Endothelial cell of umbilical vein (primary cell): ENCODE data around the gene OR1I1. TPM values are rescaled to one million over a fixed set of nuclear protein-coding genes. Genes with fewer than 3 reads are reported as not detected.

ENCODE experiments used
- BruUV-seq: library from RNA; stranded (reverse); fragments of 400-500 nt; replicated peaks from 2 replicates; lab custom pipeline; 2021; lab: Mats Ljungman, UMichigan
- CTCF ChIA-PET: fragments of 300-600, 350-600 bp; sonication (Branson Sonifier 250); formaldehyde crosslinking; loops from one replicate; lab custom pipeline; 2021; ENCODE audit warnings: antibody characterized with exemption, inconsistent platforms; lab: Charles Lee
- POLR2A ChIA-PET: fragments of 300-600, 350-600 bp; sonication (Branson Sonifier 250); formaldehyde crosslinking; loops from one replicate; lab custom pipeline; 2021; ENCODE audit warnings: antibody characterized with exemption, inconsistent platforms; lab: Charles Lee
- DNase-seq: peaks from one replicate; pipeline ENCODE4 v3.0.0-alpha.2; 2011; ENCODE audit warnings: low read depth, low spot score
- FAIRE-seq: peaks from 2 replicates; lab custom pipeline; 2011; peaks lifted over from hg19 to GRCh38; lab: Jason Lieb, UNC
- H2AFZ ChIP-seq: 2 replicates; pipeline ENCODE4 v1.6.0; 2012; ENCODE audit warnings: low read depth, low read length, control low read depth, inconsistent platforms
- H3K27ac ChIP-seq: 2 replicates; pipeline ENCODE4 v1.5.1; 2011; ENCODE audit warnings: low read depth, mild to moderate bottlenecking, control low read depth, low read length, moderate library complexity; ENCODE audit not compliant: insufficient read depth
- H3K27me3 ChIP-seq, 2 experiments: 2 replicates each; pipeline versions ENCODE4 v1.6.0 to v1.6.1; 2011; ENCODE audit warnings: low read length in 2 of 2, mixed read lengths in 1 of 2; ENCODE audit not compliant: control insufficient read depth in 2 of 2, insufficient read depth in 2 of 2
- H3K36me3 ChIP-seq, 2 experiments: 2 replicates in 1 of 2; 3 replicates in 1 of 2; pipeline ENCODE4 v1.5.1; 2011; ENCODE audit warnings: low read length in 2 of 2, mild to moderate bottlenecking in 1 of 2, moderate library complexity in 1 of 2; ENCODE audit not compliant: control insufficient read depth in 2 of 2, insufficient read depth in 2 of 2; ENCODE audit errors: extremely low read depth in 1 of 2
- H3K4me1 ChIP-seq: 3 replicates; pipeline ENCODE4 v1.5.1; 2011; ENCODE audit warnings: mild to moderate bottlenecking, low read length; ENCODE audit not compliant: control insufficient read depth, insufficient read depth; ENCODE audit errors: extremely low read depth
- H3K4me2 ChIP-seq: 2 replicates; pipeline ENCODE4 v1.6.1; 2011; ENCODE audit warnings: low read length, control low read depth, mixed read lengths; ENCODE audit not compliant: insufficient read depth
- H3K4me3 ChIP-seq, 3 experiments: fragments of 200-600 bp in 1 of 3; sonication (generic), shearing (Covaris generic) in 1 of 3; replicated peaks in 1 of 3; 2 replicates each; pipeline ENCODE4 v1.5.1; 2011 to 2016; ENCODE audit warnings: control low read depth in 3 of 3, low read length in 3 of 3, mild to moderate bottlenecking in 2 of 3, inconsistent platforms in 1 of 3, low read depth in 1 of 3, moderate library complexity in 1 of 3; ENCODE audit not compliant: insufficient read depth in 1 of 3
- H3K79me2 ChIP-seq: 2 replicates; pipeline ENCODE4 v1.6.0; 2012; ENCODE audit warnings: low read length, inconsistent platforms; ENCODE audit not compliant: control insufficient read depth, insufficient read depth
- H3K9ac ChIP-seq: replicated peaks from 2 replicates; pipeline ENCODE3; 2011; ENCODE audit warnings: low read length, control low read depth; ENCODE audit not compliant: insufficient read depth; ENCODE audit errors: extremely low read depth
- H3K9me1 ChIP-seq: replicated peaks from 3 replicates; pipeline ENCODE4 v1.6.0; 2011; ENCODE audit warnings: mild to moderate bottlenecking, low read length; ENCODE audit not compliant: control insufficient read depth, insufficient read depth; ENCODE audit errors: extremely low read depth
- H3K9me3 ChIP-seq: replicated peaks from 2 replicates; pipeline ENCODE4 v1.5.1; 2012; ENCODE audit warnings: low read length, inconsistent platforms; ENCODE audit not compliant: control insufficient read depth, insufficient read depth
- H4K20me1 ChIP-seq: replicated peaks from 2 replicates; pipeline ENCODE3; 2011; ENCODE audit warnings: mild to moderate bottlenecking, low read length; ENCODE audit not compliant: control insufficient read depth, insufficient read depth; ENCODE audit errors: extremely low read depth
- EZH2 ChIP-seq: IDR thresholded peaks from 2 replicates; pipeline ENCODE4 v1.6.1; 2012; ENCODE audit warnings: borderline replicate concordance, low read depth, mild to moderate bottlenecking, moderate library complexity, low read length, inconsistent platforms; ENCODE audit not compliant: severe bottlenecking
- FOS ChIP-seq: IDR thresholded peaks from 2 replicates; pipeline ENCODE4 v1.6.1; 2011; ENCODE audit warnings: mild to moderate bottlenecking, low read length, moderate library complexity, borderline replicate concordance; ENCODE audit not compliant: insufficient read depth
- JUN ChIP-seq: IDR thresholded peaks from 2 replicates; pipeline ENCODE4 v1.6.1; 2011; ENCODE audit warnings: borderline replicate concordance, low read depth; ENCODE audit not compliant: insufficient read length, insufficient read depth
- POLR2AphosphoS5 ChIP-seq: IDR thresholded peaks from 2 replicates; pipeline ENCODE4 v1.6.1; 2012; ENCODE audit warnings: low read depth, mild to moderate bottlenecking, control low read depth, low read length, moderate library complexity; ENCODE audit not compliant: insufficient read depth
- dilution Hi-C: fragments of 300-500 bp; cut with MboI; formaldehyde crosslinking; loops from one replicate; pipeline ENCODE4 v1.15.0; 2019; ENCODE audit warnings: low sequenced_read_pairs; ENCODE audit not compliant: extremely low pct_ligation_motif_present
- intact Hi-C: fragments of 100-400 bp; cut with micrococcal nuclease; formaldehyde crosslinking; loops from one replicate; pipeline ENCODE4 v1.10.0; 2022
- polyA plus RNA-seq, 4 experiments: library from polyadenylated mRNA; depleted of rRNA in 3 of 4; stranded (reverse) in 3 of 4; unstranded in 1 of 4; fragments of >200 nt; gene quantifications; 2 replicates each; pipeline versions ENCODE4 v1.2.1 to v1.2.3, GENCODE V29; 2011 to 2012; ENCODE audit warnings: missing spikeins in 1 of 4
- total RNA-seq: library from RNA; stranded (reverse); gene quantifications from 2 replicates; pipeline ENCODE4 v1.2.3, GENCODE V29; 2021
- TF ChIP-seq, protein P1 (sequence below): IDR thresholded peaks from 2 replicates; pipeline ENCODE4 v1.6.1; 2011; ENCODE audit not compliant: insufficient read depth, insufficient read length

The OR1I1 gene
- total and polyA plus RNA-seq, 2 donors (not counting 3 experiments of a cell fraction or from before 2014, with no cell fraction given), result not detected

DNA sequence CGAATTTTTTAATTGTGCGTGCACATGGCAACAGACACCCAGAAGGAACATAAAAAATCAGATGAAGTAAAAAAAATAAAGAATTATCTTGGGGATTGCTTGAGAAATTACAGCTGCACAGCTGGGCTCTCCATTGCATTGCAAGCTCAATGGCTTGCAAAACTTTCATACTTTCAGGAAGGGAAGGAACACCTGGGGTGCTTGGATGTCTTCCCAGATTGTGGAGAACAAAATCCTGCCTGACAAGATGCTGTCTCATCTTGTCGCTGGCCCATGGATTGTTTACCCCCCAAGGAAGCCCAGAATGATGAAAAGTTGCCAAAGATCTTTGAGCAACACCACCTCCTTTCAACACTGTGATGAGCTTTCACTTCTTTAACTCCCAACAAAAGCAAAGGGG is 43.7 kb upstream of the OR1I1 start:
- FAIRE-seq (no peak), DNase-seq (no peak)
- Histone ChIP-seq H3K9ac (no peak overlapping the region), H3K27ac (no peak overlapping the region), H2AFZ (no peak overlapping the region), H3K4me2 (no peak overlapping the region), H3K9me1 (no peaks in the 10 kb centered on the region), H3K79me2 (no peaks in the 10 kb centered on the region), H3K36me3 (no peaks in the 10 kb centered on the region), H3K9me3 (no peaks in the 10 kb centered on the region), H3K4me3 (no peak overlapping the region), H3K4me1 (no peaks in the 10 kb centered on the region), H4K20me1 (no peaks in the 10 kb centered on the region), H3K27me3 (no peaks in the 10 kb centered on the region)
- dilution Hi-C loops (no loop called here), intact Hi-C loops (no loop called here)
- no TSS peak for BruUV-seq
- ChIA-PET CTCF (no interaction called here), POLR2A (no interaction called here)
- TF ChIP-seq JUN, result no peak

DNA sequence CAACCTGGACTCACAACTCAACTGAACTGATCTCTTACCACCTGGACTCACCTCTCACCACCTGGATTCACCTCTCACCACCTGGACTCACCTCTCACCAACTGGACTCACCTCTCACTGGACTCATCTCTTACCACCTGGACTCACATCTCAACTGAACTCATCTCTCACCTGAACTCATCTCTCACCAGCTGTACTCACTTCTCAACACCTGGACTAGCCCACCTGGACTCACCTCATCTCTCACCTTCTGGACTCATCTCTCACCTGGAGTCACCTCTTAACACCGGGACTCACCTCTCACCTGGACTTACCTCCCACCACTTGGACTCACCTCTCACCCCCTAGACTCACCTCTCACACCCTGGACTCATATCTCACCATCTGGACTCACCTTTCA is 40.0 kb upstream of the OR1I1 start:
- no peaks in the 10 kb centered on the region for H3K27me3 ChIP-seq
- no TSS peak for BruUV-seq
- no peak overlapping the region for H3K4me2 ChIP-seq
- H3K9ac ChIP-seq, result no peak overlapping the region
- CTCF ChIA-PET, result no interaction called here
- H3K4me3 ChIP-seq, result no peak overlapping the region
- POLR2A ChIA-PET, result no interaction called here
- no peaks in the 10 kb centered on the region for H4K20me1 ChIP-seq
- FAIRE-seq, result no peak
- no peak for TF ChIP-seq POLR2AphosphoS5
- no peak for TF ChIP-seq JUN
- no peak for TF ChIP-seq FOS
- TF ChIP-seq EZH2, result no peak
- TF ChIP-seq, protein P1, sequence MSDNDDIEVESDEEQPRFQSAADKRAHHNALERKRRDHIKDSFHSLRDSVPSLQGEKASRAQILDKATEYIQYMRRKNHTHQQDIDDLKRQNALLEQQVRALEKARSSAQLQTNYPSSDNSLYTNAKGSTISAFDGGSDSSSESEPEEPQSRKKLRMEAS, result no peak
- no peak overlapping the region for H3K27ac ChIP-seq
- no peaks in the 10 kb centered on the region for H3K79me2 ChIP-seq
- intact Hi-C loops, result no loop called here
- DNase-seq, result no peak
- H2AFZ ChIP-seq, result no peak overlapping the region
- dilution Hi-C loops, result no loop called here
- no peaks in the 10 kb centered on the region for H3K9me1 ChIP-seq
- no peaks in the 10 kb centered on the region for H3K9me3 ChIP-seq
- no peaks in the 10 kb centered on the region for H3K36me3 ChIP-seq
- H3K4me1 ChIP-seq, result no peaks in the 10 kb centered on the region
